Neural progenitor cell (in vitro differentiated cells): Measurements from ENCODE around the gene ADH1B.

Experiments used
- EZH2 ChIP-seq: fragments of 200-600 bp; sonication (generic); IDR thresholded peaks from 2 replicates; pipeline ENCODE4 v1.6.1; 2017; ENCODE audit warnings: antibody characterized with exemption, mild to moderate bottlenecking, moderate library complexity
- EZH2phosphoT487 ChIP-seq: fragments of 200-600 bp; sonication (generic); IDR thresholded peaks from 2 replicates; pipeline ENCODE4 v1.6.1; 2017; ENCODE audit warnings: antibody characterized with exemption
- TF ChIP-seq, protein P1 (sequence below): fragments of 200-600 bp; sonication (generic); IDR thresholded peaks from 2 replicates; pipeline ENCODE4 v1.5.1; 2017; ENCODE audit warnings: antibody characterized with exemption, mild to moderate bottlenecking

DNA sequence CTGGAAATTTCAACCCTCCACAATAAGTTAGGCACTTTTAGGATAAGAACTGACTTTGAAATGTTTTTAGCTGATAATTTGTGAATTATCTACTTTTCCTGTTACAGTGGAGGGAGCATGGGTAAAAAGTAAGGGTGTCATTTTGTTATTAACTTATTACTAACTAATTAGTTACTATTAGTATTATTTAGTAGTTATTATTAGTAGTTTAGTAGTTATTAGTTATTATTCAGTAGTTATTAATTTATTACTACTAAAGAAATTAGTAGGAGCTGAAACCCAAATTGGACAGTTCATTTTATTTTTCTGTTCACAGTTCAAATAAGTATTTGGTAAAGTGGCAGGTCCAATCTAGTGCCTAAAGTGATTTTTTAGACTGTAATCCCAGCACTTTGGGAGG lies 35.8 kb downstream of the ADH1B start:
- TF ChIP-seq, protein P1, sequence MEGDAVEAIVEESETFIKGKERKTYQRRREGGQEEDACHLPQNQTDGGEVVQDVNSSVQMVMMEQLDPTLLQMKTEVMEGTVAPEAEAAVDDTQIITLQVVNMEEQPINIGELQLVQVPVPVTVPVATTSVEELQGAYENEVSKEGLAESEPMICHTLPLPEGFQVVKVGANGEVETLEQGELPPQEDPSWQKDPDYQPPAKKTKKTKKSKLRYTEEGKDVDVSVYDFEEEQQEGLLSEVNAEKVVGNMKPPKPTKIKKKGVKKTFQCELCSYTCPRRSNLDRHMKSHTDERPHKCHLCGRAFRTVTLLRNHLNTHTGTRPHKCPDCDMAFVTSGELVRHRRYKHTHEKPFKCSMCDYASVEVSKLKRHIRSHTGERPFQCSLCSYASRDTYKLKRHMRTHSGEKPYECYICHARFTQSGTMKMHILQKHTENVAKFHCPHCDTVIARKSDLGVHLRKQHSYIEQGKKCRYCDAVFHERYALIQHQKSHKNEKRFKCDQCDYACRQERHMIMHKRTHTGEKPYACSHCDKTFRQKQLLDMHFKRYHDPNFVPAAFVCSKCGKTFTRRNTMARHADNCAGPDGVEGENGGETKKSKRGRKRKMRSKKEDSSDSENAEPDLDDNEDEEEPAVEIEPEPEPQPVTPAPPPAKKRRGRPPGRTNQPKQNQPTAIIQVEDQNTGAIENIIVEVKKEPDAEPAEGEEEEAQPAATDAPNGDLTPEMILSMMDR, result no peak
- TF ChIP-seq EZH2phosphoT487, result no peak
- no peak for TF ChIP-seq EZH2
